H1 (cell line): Measurements from ENCODE around the gene UBAC1.

Source experiments
- CREB1 ChIP-seq: IDR thresholded peaks from 2 replicates; pipeline ENCODE4 v1.6.1; 2012; ENCODE audit warnings: inconsistent platforms
- CTCF ChIP-seq, 3 experiments: IDR thresholded peaks; 1 replicate in 2 of 3; 2 replicates in 1 of 3; pipeline versions ENCODE4 v1.5.1 to v1.6.1; 2011; ENCODE audit warnings: low read length in 3 of 3, mild to moderate bottlenecking in 3 of 3, inconsistent platforms in 2 of 3, low read depth in 1 of 3, moderate library complexity in 1 of 3; ENCODE audit not compliant: insufficient read depth in 1 of 3; ENCODE audit errors: control extremely low read depth in 1 of 3
- POLR2A ChIP-seq, 2 experiments: IDR thresholded peaks; 1 replicate in 1 of 2; 2 replicates in 1 of 2; pipeline ENCODE4 v1.6.1; 2011; ENCODE audit warnings: low read depth in 2 of 2, low read length in 2 of 2, mild to moderate bottlenecking in 2 of 2; ENCODE audit errors: control extremely low read depth in 1 of 2

- no peak for TF ChIP-seq CTCF (IDR thresholded peaks at IDR 0.05; ENCODE audit: control extremely low read depth in 1 of 3, insufficient read depth in 1 of 3, low read depth in 1 of 3, low read length in 3 of 3)
- TF ChIP-seq CREB1, result no peak
- no peak for TF ChIP-seq POLR2A (IDR thresholded peaks at IDR 0.05; ENCODE audit: control extremely low read depth in 1 of 2, low read depth in 2 of 2, low read length in 2 of 2)
Measured at GRCh38 chr9:135889564-135890189, 71.5 kb downstream of the UBAC1 start.
